Lung (tissue), 12 donors: ENCODE measurements around the gene NR3C1. TPM values are rescaled to one million over a fixed set of nuclear protein-coding genes. Genes with fewer than 3 reads are reported as not detected.

Experiments used
- ATAC-seq: fragments of 200-7000 bp; cut with Tn5 transposase; one replicate; pipeline ENCODE4 v1.9.1; 2020; ENCODE audit warnings: moderate number of reproducible peaks; ENCODE audit not compliant: insufficient read depth, low FRiP score
- DNase-seq, 3 donors: peaks; one replicate each; pipeline ENCODE4 v3.0.0-alpha.2; 2013 to 2017
- H3K27ac ChIP-seq, 2 donors: one replicate each; pipeline ENCODE4 v1.5.1; 2013; ENCODE audit warnings: mild to moderate bottlenecking in 2 of 2, moderate library complexity in 2 of 2, control low read depth in 1 of 2, inconsistent platforms in 1 of 2, low read depth in 1 of 2, low read length in 1 of 2
- H3K27me3 ChIP-seq, 3 donors: one replicate each; pipeline ENCODE4 v1.5.1; 2013; ENCODE audit warnings: low read length in 2 of 3; ENCODE audit not compliant: control insufficient read depth in 3 of 3, insufficient read depth in 3 of 3
- H3K36me3 ChIP-seq, 4 donors: one replicate each; pipeline ENCODE4 v1.5.1; 2013; ENCODE audit warnings: low read length in 4 of 4, mild to moderate bottlenecking in 1 of 4, moderate library complexity in 1 of 4; ENCODE audit not compliant: control insufficient read depth in 4 of 4, insufficient read depth in 4 of 4
- H3K4me1 ChIP-seq, 5 donors: one replicate each; pipeline ENCODE4 v1.5.1; 2013; ENCODE audit warnings: low read length in 5 of 5, mild to moderate bottlenecking in 2 of 5, moderate library complexity in 1 of 5; ENCODE audit not compliant: control insufficient read depth in 5 of 5, insufficient read depth in 5 of 5
- H3K4me3 ChIP-seq: one replicate; pipeline ENCODE4 v1.5.1; 2013; ENCODE audit warnings: mild to moderate bottlenecking, control low read depth, moderate library complexity
- H3K9ac ChIP-seq, 2 donors: one replicate each; pipeline ENCODE4 v1.5.1; 2013; ENCODE audit warnings: low read length in 2 of 2, control low read depth in 1 of 2; ENCODE audit not compliant: insufficient read depth in 1 of 2
- H3K9me3 ChIP-seq, 4 donors: one replicate each; pipeline ENCODE4 v1.5.1; 2013; ENCODE audit warnings: low read length in 3 of 4, mild to moderate bottlenecking in 1 of 4, moderate library complexity in 1 of 4; ENCODE audit not compliant: control insufficient read depth in 4 of 4, insufficient read depth in 3 of 4
- CTCF ChIP-seq: IDR thresholded peaks from 2 replicates; pipeline ENCODE4 v1.5.1; 2012; ENCODE audit warnings: mild to moderate bottlenecking; ENCODE audit errors: control extremely low read depth, extremely low read depth
- WGBS, 2 donors: extraction: QIAGEN DNeasy Blood & Tissue Kit; methylation state at CpG; one replicate each; pipeline ENCODE4 v1.1.7; 2013; 5-methylcytosine and 5-hydroxymethylcytosine counted together
- polyA plus RNA-seq, 2 donors: library from polyadenylated mRNA; stranded (reverse); fragments of 200-250 nt; gene quantifications; one replicate each; pipeline ENCODE4 v1.2.1, GENCODE V29; 2013
- total RNA-seq, 2 donors: library from RNA; depleted of rRNA in 1 of 2; stranded (reverse); fragments of >200 nt in 1 of 2; gene quantifications; one replicate each; pipeline ENCODE4 v1.2.1, GENCODE V29; 2014 to 2021
- donor health status: control.
- donor health status: control.
- donor health status: Bipolar disorder and iron deficiency.
- donor health status: healthy.
- donor health status: DM: yes; HTN: yes; CAD: no.

The NR3C1 gene
- total and polyA plus RNA-seq, 4 donors, result 21.6 to 103 (median 48.2) TPM

- TF ChIP-seq CTCF, result no peak
- 1% methylated on average over 20 of the region's 20 CpGs for WGBS, 2 donors
- Histone ChIP-seq H3K9ac (peak overlapping the region; percentile 7 to 88), H3K27me3 (no peaks in the 10 kb centered on the region), H3K36me3 (peaks cover 0 to 11% (median 4%) of the 10 kb centered on the region in 4 donors), H3K27ac (peak overlapping the region; percentile 97), H3K9me3 (no peaks in the 10 kb centered on the region), H3K4me3 (peak overlapping the region; percentile 98), H3K4me1 (peaks cover 0 to 55% (median 2%) of the 10 kb centered on the region in 5 donors)
- no peak for ATAC-seq
- peak in 1 of 3 donors; percentile 67 for DNase-seq
Observed at GRCh38 chr5:143402017-143402552, 1.4 kb downstream of the NR3C1 start.

- peaks cover 0 to 11% (median 4%) of the 10 kb centered on the region in 4 donors for H3K36me3 ChIP-seq
- peak overlapping the region; percentile 97 for H3K27ac ChIP-seq
- H3K9me3 ChIP-seq, result no peaks in the 10 kb centered on the region
- 23 to 46% methylated on average over 10 of the region's 10 CpGs for WGBS, 2 donors
- no peak for ATAC-seq
- peak overlapping the region; percentile 6 to 88 for H3K9ac ChIP-seq
- peak in 1 of 3 donors; percentile 39 for DNase-seq
- peaks cover 0 to 61% (median 2%) of the 10 kb centered on the region in 5 donors for H3K4me1 ChIP-seq
- peak overlapping the region; percentile 98 for H3K4me3 ChIP-seq
- no peaks in the 10 kb centered on the region for H3K27me3 ChIP-seq
- TF ChIP-seq CTCF, result no peak
Observed at GRCh38 chr5:143401227-143402016, 2.1 kb downstream of the NR3C1 start.

GRCh38 chr5:143400541-143401226 lies 2.8 kb downstream of the NR3C1 start:
- Histone ChIP-seq H3K9me3 (no peaks in the 10 kb centered on the region), H3K4me1 (peaks cover 0 to 68% (median 2%) of the 10 kb centered on the region in 5 donors), H3K4me3 (peak overlapping the region; percentile 18), H3K27ac (peak overlapping the region; percentile 45 to 55), H3K9ac (peak overlapping the region; percentile 6 to 88), H3K27me3 (no peaks in the 10 kb centered on the region), H3K36me3 (peaks cover 0 to 11% (median 4%) of the 10 kb centered on the region in 4 donors)
- no peak for TF ChIP-seq CTCF
- 50 to 72% methylated on average over 10 of the region's 10 CpGs for WGBS, 2 donors
- ATAC-seq (no peak), DNase-seq (peak in 2 of 3 donors; percentile 39 to 54)
